OCI-LY7 (cell line): ENCODE results near the gene CDK14. TPM values are rescaled to one million over a fixed set of nuclear protein-coding genes. Genes with fewer than 3 reads are reported as not detected.

Experiments used
- BruUV-seq: library from RNA; stranded (reverse); fragments of 400-500 nt; replicated peaks from 2 replicates; lab custom pipeline; 2021; lab: Mats Ljungman, UMichigan
- CTCF ChIA-PET: fragments of 300-600 bp; sonication (Branson Sonifier 250); formaldehyde crosslinking; loops from one replicate; lab custom pipeline; 2022; ENCODE audit warnings: antibody characterized with exemption; ENCODE audit not compliant: unreplicated experiment; lab: Charles Lee
- POLR2A ChIA-PET: fragments of 300-600 bp; sonication (Branson Sonifier 250); formaldehyde crosslinking; loops from one replicate; lab custom pipeline; 2022; ENCODE audit warnings: antibody characterized with exemption; lab: Charles Lee
- DNase-seq: peaks from one replicate; pipeline ENCODE4 v3.0.0-alpha.2; 2015; ENCODE audit warnings: low spot score
- H2AFZ ChIP-seq: fragments of 200-600 bp; sonication (generic), shearing (Covaris generic); 2 replicates; pipeline ENCODE4 v1.6.1; 2014; ENCODE audit warnings: mild to moderate bottlenecking, antibody characterized with exemption, low read length, moderate library complexity
- H3K27ac ChIP-seq: fragments of 200-600 bp; sonication (generic); 2 replicates; pipeline ENCODE4 v1.5.1; 2014; ENCODE audit warnings: mixed run types, low read depth, mild to moderate bottlenecking, moderate library complexity, low read length, inconsistent platforms; ENCODE audit not compliant: poor library complexity, severe bottlenecking
- H3K36me3 ChIP-seq: fragments of 200-600 bp; sonication (generic); 2 replicates; pipeline ENCODE4 v1.6.1; 2014; ENCODE audit warnings: mild to moderate bottlenecking, antibody characterized with exemption, low read length, moderate library complexity, mixed read lengths; ENCODE audit not compliant: insufficient read depth
- H3K4me1 ChIP-seq: fragments of 200-600 bp; sonication (generic); 2 replicates; pipeline ENCODE4 v1.5.1; 2014; ENCODE audit warnings: mild to moderate bottlenecking, low read length; ENCODE audit not compliant: insufficient read depth, poor library complexity, severe bottlenecking
- H3K4me2 ChIP-seq: fragments of 200-600 bp; sonication (generic); 2 replicates; pipeline ENCODE4 v1.6.1; 2014; ENCODE audit warnings: mild to moderate bottlenecking, low read length
- H3K4me3 ChIP-seq: fragments of 200-600 bp; sonication (generic); 2 replicates; pipeline ENCODE4 v1.5.1; 2014; ENCODE audit warnings: mild to moderate bottlenecking, low read depth, low read length; ENCODE audit not compliant: poor library complexity, severe bottlenecking
- H3K79me2 ChIP-seq: fragments of 200-600 bp; sonication (generic); 2 replicates; pipeline ENCODE4 v1.6.1; 2016; ENCODE audit warnings: low read depth, mild to moderate bottlenecking, low read length, moderate library complexity, mixed read lengths; ENCODE audit not compliant: insufficient read depth
- H3K9me2 ChIP-seq: fragments of 200-600 bp; sonication (generic); 2 replicates; pipeline ENCODE4 v1.6.1; 2016; ENCODE audit warnings: mild to moderate bottlenecking, low read length, mixed read lengths; ENCODE audit not compliant: insufficient read depth
- H3K9me3 ChIP-seq: fragments of 200-600 bp; sonication (generic); 2 replicates; pipeline ENCODE4 v1.6.1; 2014; ENCODE audit warnings: mild to moderate bottlenecking, mixed run types, low read length, mixed read lengths
- H4K20me1 ChIP-seq: fragments of 200-600 bp; sonication (generic); 2 replicates; pipeline ENCODE4 v1.6.1; 2014; ENCODE audit warnings: mild to moderate bottlenecking, antibody characterized with exemption, low read length, moderate library complexity, mixed read lengths; ENCODE audit not compliant: insufficient read depth
- EZH2phosphoT487 ChIP-seq: fragments of 200-600 bp; sonication (generic); IDR thresholded peaks from 2 replicates; pipeline ENCODE4 v1.6.1; 2018; ENCODE audit warnings: low read depth, borderline replicate concordance, mild to moderate bottlenecking, mixed run types, antibody characterized with exemption, low read length, moderate library complexity, mixed read lengths
- intact Hi-C: fragments of 100-400 bp; cut with micrococcal nuclease; formaldehyde crosslinking; loops from one replicate; pipeline ENCODE4 v1.10.0; 2022; ENCODE audit not compliant: unreplicated experiment
- total RNA-seq, 2 experiments: library from RNA; depleted of rRNA in 1 of 2; stranded (reverse); fragments of >200 nt in 1 of 2; shearing (Covaris generic) in 1 of 2; gene quantifications; 2 replicates each; pipeline ENCODE4 v1.2.3, GENCODE V29; 2014 to 2022
- TF ChIP-seq, protein P1 (sequence below): fragments of 200-600 bp; sonication (generic); conservative IDR thresholded peaks from 2 replicates; pipeline ENCODE4 v1.5.1; 2014; ENCODE audit warnings: mild to moderate bottlenecking, antibody characterized with exemption, low read length, moderate library complexity, mixed read lengths

The CDK14 gene
- total RNA-seq, 2 experiments from 2014 or later, result 90.7 to 111 TPM

- TF ChIP-seq, protein P1, sequence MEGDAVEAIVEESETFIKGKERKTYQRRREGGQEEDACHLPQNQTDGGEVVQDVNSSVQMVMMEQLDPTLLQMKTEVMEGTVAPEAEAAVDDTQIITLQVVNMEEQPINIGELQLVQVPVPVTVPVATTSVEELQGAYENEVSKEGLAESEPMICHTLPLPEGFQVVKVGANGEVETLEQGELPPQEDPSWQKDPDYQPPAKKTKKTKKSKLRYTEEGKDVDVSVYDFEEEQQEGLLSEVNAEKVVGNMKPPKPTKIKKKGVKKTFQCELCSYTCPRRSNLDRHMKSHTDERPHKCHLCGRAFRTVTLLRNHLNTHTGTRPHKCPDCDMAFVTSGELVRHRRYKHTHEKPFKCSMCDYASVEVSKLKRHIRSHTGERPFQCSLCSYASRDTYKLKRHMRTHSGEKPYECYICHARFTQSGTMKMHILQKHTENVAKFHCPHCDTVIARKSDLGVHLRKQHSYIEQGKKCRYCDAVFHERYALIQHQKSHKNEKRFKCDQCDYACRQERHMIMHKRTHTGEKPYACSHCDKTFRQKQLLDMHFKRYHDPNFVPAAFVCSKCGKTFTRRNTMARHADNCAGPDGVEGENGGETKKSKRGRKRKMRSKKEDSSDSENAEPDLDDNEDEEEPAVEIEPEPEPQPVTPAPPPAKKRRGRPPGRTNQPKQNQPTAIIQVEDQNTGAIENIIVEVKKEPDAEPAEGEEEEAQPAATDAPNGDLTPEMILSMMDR, result no peak
- Histone ChIP-seq H3K4me2 (no peak overlapping the region), H3K9me3 (no peaks in the 10 kb centered on the region), H2AFZ (no peak overlapping the region), H4K20me1 (no peaks in the 10 kb centered on the region), H3K4me1 (no peaks in the 10 kb centered on the region), H3K4me3 (no peak overlapping the region), H3K27ac (no peak overlapping the region), H3K9me2 (no peaks in the 10 kb centered on the region), H3K36me3 (peaks cover 38% of the 10 kb centered on the region; the same call in 1 of the 2 replicates), H3K79me2 (no peaks in the 10 kb centered on the region)
- BruUV-seq, result no TSS peak
- CTCF ChIA-PET, result no interaction called here
- no peak for DNase-seq
- POLR2A ChIA-PET, result no interaction called here
- intact Hi-C loops, result no loop called here
These were observed 398.0 kb downstream of the CDK14 start for GRCh38 chr7:90994121-90994520.

DNA sequence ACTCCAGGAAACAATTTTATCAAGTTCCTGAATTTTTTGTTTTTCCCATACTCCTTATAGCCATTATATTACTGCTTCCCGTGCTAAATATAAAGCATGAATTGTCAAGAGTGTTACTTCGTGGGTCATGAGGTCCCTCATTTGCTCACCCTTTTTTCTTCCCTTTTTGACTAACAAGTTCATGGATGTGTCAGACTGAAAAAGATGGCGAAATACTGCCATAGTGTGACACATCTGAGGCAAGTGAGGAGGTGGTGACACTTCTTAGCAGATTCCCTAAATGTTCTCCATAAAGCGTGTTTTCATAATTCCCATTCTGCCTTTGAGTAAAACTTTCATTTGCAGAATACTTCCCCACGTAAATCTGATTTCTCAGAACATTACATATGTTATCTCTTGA, 398.5 kb downstream of the CDK14 start:
- ChIA-PET POLR2A (no interaction called here), CTCF (no interaction called here)
- Histone ChIP-seq H3K4me1 (no peaks in the 10 kb centered on the region), H3K9me3 (no peaks in the 10 kb centered on the region), H3K27ac (no peak overlapping the region), H3K4me3 (no peak overlapping the region), H3K79me2 (no peaks in the 10 kb centered on the region), H3K36me3 (peaks cover 38% of the 10 kb centered on the region; the same call in 1 of the 2 replicates), H3K4me2 (no peak overlapping the region), H2AFZ (no peak overlapping the region), H4K20me1 (no peaks in the 10 kb centered on the region), H3K9me2 (no peaks in the 10 kb centered on the region)
- intact Hi-C loops, result no loop called here
- no TSS peak for BruUV-seq
- no peak for TF ChIP-seq EZH2phosphoT487
- TF ChIP-seq, protein P1, result no peak
- DNase-seq, result no peak

- POLR2A ChIA-PET, result no interaction called here
- intact Hi-C loops, result no loop called here
- Histone ChIP-seq H4K20me1 (no peaks in the 10 kb centered on the region), H3K4me2 (no peak overlapping the region), H2AFZ (no peak overlapping the region), H3K4me3 (no peak overlapping the region), H3K79me2 (no peaks in the 10 kb centered on the region), H3K4me1 (no peaks in the 10 kb centered on the region), H3K27ac (no peak overlapping the region), H3K9me2 (no peaks in the 10 kb centered on the region), H3K9me3 (no peaks in the 10 kb centered on the region), H3K36me3 (peaks cover 31% of the 10 kb centered on the region; the same call in 1 of the 2 replicates)
- no peak for DNase-seq
- no TSS peak for BruUV-seq
- CTCF ChIA-PET, result no interaction called here
- TF ChIP-seq EZH2phosphoT487, result no peak
- TF ChIP-seq, protein P1, result no peak
These were observed 399.9 kb downstream of the CDK14 start for GRCh38 chr7:90995996-90996395.
